Measurements from ENCODE around the gene SHCBP1.
"Not testable (repeated sequence)": the region's sequence is repeated elsewhere in the genome, so short reads cannot be mapped to it uniquely, and the experiment has no call there.

Gene SHCBP1

GRCh38 chr16:46629331-46630219 lies 8.4 kb upstream of the SHCBP1 start:
- peaks cover 4% of the 10 kb centered on the region for H3K4me1 ChIP-seq (ENCODE audit: control insufficient read depth, insufficient read depth, low read length)
- peak overlapping the region; percentile 59 for H3K9ac ChIP-seq (ENCODE audit: low read depth, low read length)
- H3K4me3 ChIP-seq (ENCODE audit: low read length): peak overlapping the region; percentile 50

GRCh38 chr16:46627746-46628145 lies 6.6 kb upstream of the SHCBP1 start:
- Histone ChIP-seq H3K9me3 (replicated peaks; ENCODE audit: low read length) (no peaks in the 10 kb centered on the region), H3K9ac (ENCODE audit: low read depth, low read length) (no peak overlapping the region), H3K4me1 (ENCODE audit: control insufficient read depth, insufficient read depth, low read length) (peaks cover 4% of the 10 kb centered on the region), H3K4me3 (ENCODE audit: low read length) (no peak overlapping the region), H3K27me3 (ENCODE audit: control insufficient read depth, insufficient read depth, low read length) (no peaks in the 10 kb centered on the region), H3K36me3 (ENCODE audit: insufficient read depth, low read length) (no peaks in the 10 kb centered on the region), H3K4me2 (ENCODE audit: low read length) (no peak overlapping the region)

More at GRCh38 chr16:46629331-46630219, 8.4 kb upstream of the SHCBP1 start:
- Histone ChIP-seq H3K9me3 (replicated peaks; ENCODE audit: low read length) (no peaks in the 10 kb centered on the region), H3K4me2 (ENCODE audit: low read length) (peak overlapping the region; percentile 66), H3K36me3 (ENCODE audit: insufficient read depth, low read length) (no peaks in the 10 kb centered on the region), H3K27me3 (ENCODE audit: control insufficient read depth, insufficient read depth, low read length) (no peaks in the 10 kb centered on the region)

GRCh38 chr16:46626681-46627080 lies 5.5 kb upstream of the SHCBP1 start:
- H3K4me1 ChIP-seq (ENCODE audit: control insufficient read depth, insufficient read depth, low read length); H3K4me2 ChIP-seq (ENCODE audit: low read length); H3K4me3 ChIP-seq (ENCODE audit: low read length); H3K27me3 ChIP-seq (ENCODE audit: control insufficient read depth, insufficient read depth, low read length); H3K9me3 ChIP-seq (replicated peaks; ENCODE audit: low read length); H3K9ac ChIP-seq (ENCODE audit: low read depth, low read length); H3K36me3 ChIP-seq (ENCODE audit: insufficient read depth, low read length): not testable (repeated sequence)

- not testable (repeated sequence) for H3K4me3 ChIP-seq (ENCODE audit: low read length); H3K36me3 ChIP-seq (ENCODE audit: insufficient read depth, low read length); H3K4me2 ChIP-seq (ENCODE audit: low read length); H3K4me1 ChIP-seq (ENCODE audit: control insufficient read depth, insufficient read depth, low read length); H3K9ac ChIP-seq (ENCODE audit: low read depth, low read length); H3K9me3 ChIP-seq (replicated peaks; ENCODE audit: low read length); H3K27me3 ChIP-seq (ENCODE audit: control insufficient read depth, insufficient read depth, low read length)
These were observed 3.7 kb upstream of the SHCBP1 start for GRCh38 chr16:46624862-46625261.

- H3K4me1 ChIP-seq (ENCODE audit: control insufficient read depth, insufficient read depth, low read length); H3K9ac ChIP-seq (ENCODE audit: low read depth, low read length); H3K4me3 ChIP-seq (ENCODE audit: low read length); H3K36me3 ChIP-seq (ENCODE audit: insufficient read depth, low read length); H3K27me3 ChIP-seq (ENCODE audit: control insufficient read depth, insufficient read depth, low read length); H3K9me3 ChIP-seq (replicated peaks; ENCODE audit: low read length); H3K4me2 ChIP-seq (ENCODE audit: low read length): not testable (repeated sequence)
These were observed 2.5 kb upstream of the SHCBP1 start for GRCh38 chr16:46623707-46624106.

GRCh38 chr16:46623246-46623645 lies 2.1 kb upstream of the SHCBP1 start:
- not testable (repeated sequence) for H3K9ac ChIP-seq (ENCODE audit: low read depth, low read length); H3K27me3 ChIP-seq (ENCODE audit: control insufficient read depth, insufficient read depth, low read length); H3K36me3 ChIP-seq (ENCODE audit: insufficient read depth, low read length); H3K9me3 ChIP-seq (replicated peaks; ENCODE audit: low read length); H3K4me1 ChIP-seq (ENCODE audit: control insufficient read depth, insufficient read depth, low read length); H3K4me3 ChIP-seq (ENCODE audit: low read length); H3K4me2 ChIP-seq (ENCODE audit: low read length)

GRCh38 chr16:46621934-46622676 lies 926 bp upstream of the SHCBP1 start:
- no peak overlapping the region for H3K9ac ChIP-seq (ENCODE audit: low read depth, low read length)
- no peaks in the 10 kb centered on the region for H3K36me3 ChIP-seq (ENCODE audit: insufficient read depth, low read length)
- no peaks in the 10 kb centered on the region for H3K9me3 ChIP-seq (replicated peaks; ENCODE audit: low read length)
- peaks cover 5% of the 10 kb centered on the region for H3K4me1 ChIP-seq (ENCODE audit: control insufficient read depth, insufficient read depth, low read length)
- no peak overlapping the region for H3K4me2 ChIP-seq (ENCODE audit: low read length)
- no peaks in the 10 kb centered on the region for H3K27me3 ChIP-seq (ENCODE audit: control insufficient read depth, insufficient read depth, low read length)
- no peak overlapping the region for H3K4me3 ChIP-seq (ENCODE audit: low read length)

- Histone ChIP-seq H3K27me3 (ENCODE audit: control insufficient read depth, insufficient read depth, low read length) (no peaks in the 10 kb centered on the region), H3K4me3 (ENCODE audit: low read length) (peak overlapping the region; percentile 94), H3K4me2 (ENCODE audit: low read length) (peak overlapping the region; percentile 95), H3K36me3 (ENCODE audit: insufficient read depth, low read length) (peaks cover 9% of the 10 kb centered on the region), H3K4me1 (ENCODE audit: control insufficient read depth, insufficient read depth, low read length) (peaks cover 5% of the 10 kb centered on the region), H3K9me3 (replicated peaks; ENCODE audit: low read length) (no peaks in the 10 kb centered on the region), H3K9ac (ENCODE audit: low read depth, low read length) (peak overlapping the region; percentile 88)
These were observed 743 bp downstream of the SHCBP1 start for GRCh38 chr16:46620266-46621005.

GRCh38 chr16:46618516-46618915 lies 2.7 kb downstream of the SHCBP1 start:
- peaks cover 17% of the 10 kb centered on the region for H3K36me3 ChIP-seq (ENCODE audit: insufficient read depth, low read length)
- H3K4me3 ChIP-seq (ENCODE audit: low read length): no peak overlapping the region
- H3K4me2 ChIP-seq (ENCODE audit: low read length): no peak overlapping the region
- H3K4me1 ChIP-seq (ENCODE audit: control insufficient read depth, insufficient read depth, low read length): peaks cover 5% of the 10 kb centered on the region
- no peak overlapping the region for H3K9ac ChIP-seq (ENCODE audit: low read depth, low read length)
- H3K27me3 ChIP-seq (ENCODE audit: control insufficient read depth, insufficient read depth, low read length): no peaks in the 10 kb centered on the region
- H3K9me3 ChIP-seq (replicated peaks; ENCODE audit: low read length): no peaks in the 10 kb centered on the region

GRCh38 chr16:46614006-46614405 lies 7.2 kb downstream of the SHCBP1 start:
- Histone ChIP-seq H3K9me3 (replicated peaks; ENCODE audit: low read length) (no peaks in the 10 kb centered on the region), H3K27me3 (ENCODE audit: control insufficient read depth, insufficient read depth, low read length) (no peaks in the 10 kb centered on the region), H3K4me2 (ENCODE audit: low read length) (no peak overlapping the region), H3K4me3 (ENCODE audit: low read length) (no peak overlapping the region), H3K36me3 (ENCODE audit: insufficient read depth, low read length) (peaks cover 28% of the 10 kb centered on the region), H3K4me1 (ENCODE audit: control insufficient read depth, insufficient read depth, low read length) (no peaks in the 10 kb centered on the region), H3K9ac (ENCODE audit: low read depth, low read length) (no peak overlapping the region)

- H3K36me3 ChIP-seq (ENCODE audit: insufficient read depth, low read length): peaks cover 28% of the 10 kb centered on the region
These were observed 7.8 kb downstream of the SHCBP1 start for GRCh38 chr16:46613352-46613751.

More at GRCh38 chr16:46613352-46613751, 7.8 kb downstream of the SHCBP1 start:
- no peaks in the 10 kb centered on the region for H3K4me1 ChIP-seq (ENCODE audit: control insufficient read depth, insufficient read depth, low read length)
- no peaks in the 10 kb centered on the region for H3K9me3 ChIP-seq (replicated peaks; ENCODE audit: low read length)
- no peak overlapping the region for H3K9ac ChIP-seq (ENCODE audit: low read depth, low read length)
- no peaks in the 10 kb centered on the region for H3K27me3 ChIP-seq (ENCODE audit: control insufficient read depth, insufficient read depth, low read length)
- H3K4me3 ChIP-seq (ENCODE audit: low read length): no peak overlapping the region
- no peak overlapping the region for H3K4me2 ChIP-seq (ENCODE audit: low read length)
